Stimulated activated CD4-positive, alpha-beta T cell treated with anti-CD3 and anti-CD28 coated beads, Interleukin-1b, Interleukin-23, amount 100 ng/mL, for 24 hours (primary cell): ENCODE measurements around the gene PURA.
"Not testable (repeated sequence)": the region's sequence is repeated elsewhere in the genome, so short reads cannot be mapped to it uniquely, and the experiment has no call there.

Experiments used
- DNase-seq, 4 experiments: peaks; one replicate each; pipeline ENCODE4 v3.0.0-alpha.2; 2020; ENCODE audit warnings: low read depth in 4 of 4, low spot score in 1 of 4

The PURA gene

DNA sequence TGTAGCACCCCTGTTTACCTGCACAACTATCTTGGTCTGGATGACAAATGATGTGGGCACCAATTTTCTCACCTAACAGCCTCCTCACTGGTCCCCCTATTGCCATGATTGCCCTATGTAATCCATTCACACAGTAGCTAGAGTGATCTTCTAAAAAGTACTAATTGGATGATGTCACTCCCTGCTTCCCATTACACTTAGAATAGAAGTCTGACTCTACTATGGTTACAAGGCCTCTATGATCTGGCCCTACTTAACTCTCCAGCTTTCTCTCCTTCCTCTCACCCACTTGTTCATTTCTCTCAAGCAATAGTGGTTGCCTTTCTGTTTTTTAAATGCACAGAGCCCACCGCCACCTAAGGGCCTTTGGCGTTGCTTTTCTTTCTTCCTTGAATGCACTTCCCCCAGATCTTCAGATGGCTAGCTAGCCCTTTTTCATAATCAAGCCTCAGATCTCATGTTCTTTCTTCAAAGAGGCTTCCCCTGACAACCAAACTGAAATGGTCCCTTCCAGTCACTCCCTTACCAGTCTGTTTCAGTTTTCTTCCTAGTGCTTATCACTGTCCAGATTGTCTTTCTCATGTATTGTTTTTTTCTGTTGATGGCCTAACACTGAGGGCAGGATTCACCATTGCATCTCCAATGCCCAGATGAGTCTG lies 20.5 kb downstream of the PURA start:
- no peak for DNase-seq

GRCh38 chr5:140135127-140135526 lies 21.2 kb downstream of the PURA start:
- DNase-seq = no peak

- no peak for DNase-seq
Measured at GRCh38 chr5:140136624-140137023, 22.7 kb downstream of the PURA start.

GRCh38 chr5:140140435-140140834 lies 26.5 kb downstream of the PURA start:
- DNase-seq = no peak

DNA sequence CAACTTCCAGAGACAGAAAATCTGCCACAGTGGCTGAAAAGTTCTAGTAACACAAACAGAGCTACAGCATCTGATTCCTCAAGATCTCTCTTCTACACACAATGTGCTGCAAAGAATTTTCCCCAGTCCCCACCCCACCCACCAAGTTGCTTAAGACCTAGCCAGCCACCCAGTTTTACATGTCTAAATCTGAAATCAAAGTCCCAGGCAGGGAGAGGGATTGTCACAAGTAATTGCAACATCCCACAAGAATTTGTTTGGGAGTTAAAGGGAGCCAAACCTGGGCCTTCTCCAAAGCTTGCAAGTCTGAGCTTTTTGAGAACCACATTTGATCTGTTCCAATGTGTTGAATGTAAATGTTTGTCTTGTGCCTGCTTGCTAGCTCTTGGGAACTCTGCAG lies 27.3 kb downstream of the PURA start:
- no peak for DNase-seq

DNA sequence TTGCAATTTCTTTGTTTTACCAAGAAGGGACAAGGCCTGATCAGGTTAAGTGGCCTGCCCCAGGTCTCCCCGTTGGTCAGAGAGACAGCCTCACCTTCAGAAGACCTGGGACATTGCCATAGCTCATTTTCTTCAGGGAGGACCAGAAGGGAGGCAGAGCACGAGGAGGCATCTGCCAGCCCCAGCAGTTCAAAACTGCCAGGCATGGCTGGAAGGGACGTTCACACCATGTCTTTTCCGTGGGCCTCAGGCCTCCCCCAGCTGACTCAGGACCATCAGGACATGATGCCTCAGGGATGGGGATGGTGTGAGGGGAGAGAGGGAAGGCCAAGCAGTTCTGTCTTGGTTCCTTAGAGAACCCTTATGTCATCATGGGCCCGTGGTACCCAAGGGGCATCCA lies 28.3 kb downstream of the PURA start:
- no peak for DNase-seq

DNA sequence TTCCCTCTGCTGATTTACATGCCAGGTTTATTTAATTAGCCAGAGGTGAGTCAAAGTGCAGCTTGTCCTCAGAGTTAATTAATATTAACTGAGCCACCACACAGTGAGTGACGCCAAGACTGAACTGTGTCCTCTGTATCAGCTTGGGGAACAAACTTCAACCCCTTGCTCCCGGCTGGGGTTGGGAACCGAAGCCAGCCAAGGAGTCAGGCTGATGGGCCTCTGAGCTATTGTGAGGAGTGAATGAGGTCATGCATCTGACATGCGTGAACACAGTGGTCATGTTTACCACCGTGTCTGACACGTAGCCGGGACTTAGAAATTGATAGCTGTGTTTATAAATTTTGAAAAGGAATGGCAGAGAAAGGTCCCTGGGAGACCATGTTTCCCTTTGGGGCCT lies 28.9 kb downstream of the PURA start:
- DNase-seq = no peak

DNA sequence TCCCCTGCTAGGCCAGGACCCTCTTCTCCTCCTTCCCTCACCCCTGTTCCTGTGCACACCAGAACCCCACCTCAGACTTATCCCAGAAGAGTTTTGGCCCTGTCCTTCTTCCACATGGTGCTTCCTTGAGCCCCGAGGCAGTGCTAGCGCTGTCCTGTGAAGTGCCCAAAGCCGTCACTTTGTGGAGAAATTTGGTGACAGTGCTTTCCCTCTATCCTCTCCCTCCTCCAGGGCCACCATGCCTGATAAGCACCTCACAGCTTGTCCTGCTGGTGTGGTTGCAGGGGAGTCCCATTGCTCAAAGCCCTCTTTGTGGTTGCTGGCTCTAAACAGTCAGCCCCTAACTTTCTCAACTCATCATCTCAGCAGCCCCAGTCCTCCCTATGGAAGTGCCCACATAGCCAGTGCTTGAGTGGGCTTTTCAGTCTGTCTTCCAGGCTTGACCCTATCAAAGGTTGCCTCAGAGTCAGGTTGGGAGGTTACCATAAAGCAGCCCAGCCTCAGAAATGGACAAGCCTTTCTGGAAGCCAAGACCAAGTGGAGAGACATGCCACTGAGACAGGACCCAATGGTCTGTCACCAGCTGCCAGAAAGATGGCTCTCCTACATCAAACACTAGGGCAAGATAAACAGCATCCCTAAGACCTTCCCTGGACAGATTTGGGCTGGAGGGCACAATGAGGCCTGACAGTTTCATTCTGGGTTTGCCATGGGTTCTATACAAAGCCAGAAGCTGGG lies 29.8 kb downstream of the PURA start:
- no peak for DNase-seq

DNA sequence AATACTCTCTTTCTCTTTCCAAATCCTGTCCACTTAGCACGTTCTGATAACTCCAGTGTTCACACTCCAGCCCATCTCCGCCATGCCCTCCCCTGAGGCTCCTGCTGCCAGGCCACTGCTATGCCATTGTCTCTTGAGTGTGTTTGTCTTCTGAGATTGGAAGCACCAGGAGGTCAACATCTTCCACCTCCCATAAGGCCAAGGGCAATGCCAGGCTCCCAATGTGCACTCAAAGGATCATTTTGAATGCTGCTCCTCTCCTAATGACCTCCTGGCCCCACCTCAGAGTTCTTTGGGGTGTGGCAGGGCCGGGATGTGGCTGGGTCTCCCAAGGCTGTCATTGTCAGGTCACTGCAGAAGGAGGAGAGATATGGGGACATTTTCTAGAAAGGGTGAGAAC lies 31.3 kb downstream of the PURA start:
- no peak for DNase-seq

GRCh38 chr5:140145818-140146522 lies 32.1 kb downstream of the PURA start:
- DNase-seq = peak; percentile 13 to 49 (median 31)

DNA sequence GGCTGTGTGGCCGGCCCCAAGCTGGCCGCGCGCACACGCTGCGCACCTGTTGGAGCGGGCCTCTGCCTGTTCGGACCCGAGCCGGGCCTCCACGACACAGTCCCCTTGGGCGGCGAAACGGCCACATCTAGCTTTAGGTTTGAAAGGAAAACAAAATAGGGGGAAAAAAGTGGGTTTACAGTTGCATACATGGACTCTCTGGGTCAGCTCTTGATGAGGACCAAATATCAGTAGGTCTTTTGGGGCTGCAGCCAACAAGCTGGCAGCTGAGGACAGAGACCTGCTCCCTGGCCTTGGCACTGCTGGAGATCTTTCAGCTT lies 32.6 kb downstream of the PURA start:
- DNase-seq = no peak

DNA sequence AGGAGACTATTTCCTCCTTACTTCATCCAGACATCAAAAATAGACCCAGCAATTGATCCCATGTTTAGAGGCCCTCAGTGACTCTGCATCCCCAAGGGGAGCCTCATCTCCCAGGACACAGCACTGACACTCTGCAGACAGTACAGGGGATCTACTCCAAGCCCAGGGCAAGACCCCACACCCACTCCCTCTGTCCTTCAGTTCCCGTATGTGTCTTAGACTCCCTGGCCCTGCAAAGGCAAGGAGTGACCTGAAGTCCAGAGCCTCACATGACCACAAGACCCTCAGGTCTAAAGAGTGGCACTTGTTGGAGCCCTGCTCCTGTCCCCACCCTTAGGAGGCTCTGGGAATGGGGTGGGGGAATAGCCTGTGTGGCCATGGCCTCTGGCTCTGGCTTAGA lies 33.6 kb downstream of the PURA start:
- DNase-seq = no peak

DNA sequence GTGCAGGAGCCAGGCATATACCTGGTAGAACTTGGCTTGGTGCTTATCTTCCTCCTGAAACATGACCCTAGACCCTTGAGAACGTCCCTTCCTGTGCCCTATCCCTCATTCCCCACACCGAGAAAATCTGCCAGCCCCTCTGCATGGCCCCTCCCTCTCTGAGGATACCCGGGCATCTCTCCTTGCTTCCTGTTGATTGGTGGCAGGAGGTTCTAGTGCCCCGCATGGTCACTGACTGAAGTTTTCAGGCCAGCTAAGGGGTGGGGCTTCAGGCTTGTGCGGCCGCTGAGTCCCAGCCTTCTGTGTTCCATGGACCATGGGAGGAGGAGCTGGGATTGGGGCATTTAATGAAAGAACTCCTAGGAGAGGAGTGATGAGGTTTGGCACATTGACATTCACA lies 34.6 kb downstream of the PURA start:
- no peak for DNase-seq

GRCh38 chr5:140150201-140150600 lies 36.3 kb downstream of the PURA start:
- DNase-seq = no peak

DNA sequence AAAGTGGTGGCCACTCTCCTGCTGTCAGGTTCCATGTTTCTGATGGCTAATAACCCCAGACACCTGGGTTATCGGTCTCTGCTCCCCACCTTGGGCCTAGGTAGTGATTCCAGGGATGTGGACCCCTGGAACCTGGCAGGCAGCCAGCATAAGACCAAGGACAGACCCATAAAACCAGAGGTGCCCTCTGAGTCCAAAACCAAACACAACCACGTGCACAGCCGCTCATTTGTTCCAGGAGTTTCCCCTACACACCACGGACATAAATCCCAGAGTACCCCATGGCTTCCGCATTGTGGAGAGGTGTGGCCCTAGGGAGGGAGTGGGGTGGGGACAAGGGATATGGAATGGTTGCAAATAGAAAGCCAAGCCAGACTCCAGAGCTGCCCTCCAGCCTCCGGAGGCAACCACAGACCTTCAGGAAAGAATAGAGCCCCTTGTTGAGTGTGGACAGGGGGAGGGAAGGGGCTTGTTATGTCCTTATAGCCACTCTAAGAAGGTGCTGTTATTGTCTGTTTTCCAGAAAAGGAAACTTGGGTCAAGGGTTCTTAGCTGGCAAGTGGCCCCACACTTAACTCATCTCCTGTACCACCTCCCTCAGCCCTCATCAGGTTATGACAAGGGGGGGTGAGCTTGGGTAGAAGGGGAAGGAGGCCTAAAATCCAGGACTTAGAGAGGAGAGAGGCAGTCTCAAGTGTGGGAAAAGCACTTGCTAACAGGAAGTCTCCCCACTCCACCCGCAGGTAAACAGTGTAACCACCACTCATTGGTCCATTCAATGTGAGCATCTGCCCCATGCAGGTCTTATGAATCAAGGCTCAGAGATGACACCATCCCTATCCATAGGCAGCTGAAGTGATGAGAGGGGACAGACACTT lies 37.5 kb downstream of the PURA start:
- no peak for DNase-seq

GRCh38 chr5:140152022-140152999 lies 38.4 kb downstream of the PURA start:
- DNase-seq = no peak

GRCh38 chr5:140153255-140153654 lies 39.3 kb downstream of the PURA start:
- DNase-seq = no peak

- no peak for DNase-seq
Measured at GRCh38 chr5:140153905-140154304, 40.0 kb downstream of the PURA start.

DNA sequence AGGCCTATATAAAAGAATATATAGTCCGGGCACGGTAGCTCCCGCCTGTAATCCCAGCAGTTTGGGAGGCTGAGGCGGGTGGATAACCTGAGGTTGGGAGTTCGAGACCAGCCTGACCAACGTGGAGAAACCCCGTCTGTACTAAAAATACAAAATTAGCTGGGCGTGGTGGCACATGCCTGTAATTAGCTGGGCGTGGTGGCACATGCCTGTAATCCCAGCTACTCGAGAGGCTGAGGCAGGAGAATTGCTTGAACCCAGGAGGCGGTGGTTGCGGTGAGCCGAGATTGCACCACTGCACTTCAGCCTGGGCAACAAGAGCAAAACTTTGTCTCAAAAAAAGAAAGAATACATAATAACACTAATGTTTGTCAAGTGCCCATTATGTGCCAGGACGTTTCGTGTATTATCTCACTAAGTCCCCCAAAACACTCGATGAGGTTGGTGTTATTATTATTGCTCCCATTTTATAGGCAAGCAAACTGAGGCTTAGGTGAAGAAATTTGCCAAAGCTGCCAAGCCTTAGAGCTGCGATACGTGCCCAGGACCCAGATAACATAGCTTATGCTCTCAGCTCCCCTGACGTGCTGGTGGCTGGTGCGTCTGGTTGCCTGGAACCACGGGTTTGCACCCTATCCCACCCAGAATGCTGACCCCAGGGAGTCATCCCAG lies 40.9 kb downstream of the PURA start:
- not testable (repeated sequence) for DNase-seq
